Muscle of back (tissue), 13 donors: ENCODE data around the gene SLC38A11. TPM values are rescaled to one million over a fixed set of nuclear protein-coding genes. Genes with fewer than 3 reads are reported as not detected.
A peak's percentile ranks its signal among the peaks of the same experiment; 100 is the strongest.
"Not testable (repeated sequence)": the region's sequence is repeated elsewhere in the genome, so short reads cannot be mapped to it uniquely, and the experiment has no call there.

Source experiments
- DNase-seq, 3 donors: peaks; one replicate each; pipeline versions ENCODE4 v3.0.0 to v3.0.0-alpha.2; 2013
- long read RNA-seq, 9 donors: transcript quantifications; one replicate each; lab custom pipeline, GENCODE V29; 2026
- polyA plus RNA-seq, 10 donors: library from polyadenylated mRNA; unstranded; fragments of 120-200 nt; gene quantifications; one replicate each; pipeline ENCODE4 v1.2.1, GENCODE V29; 2013; ENCODE audit not compliant: insufficient read length in 10 of 10

SLC38A11 gene, protein sequence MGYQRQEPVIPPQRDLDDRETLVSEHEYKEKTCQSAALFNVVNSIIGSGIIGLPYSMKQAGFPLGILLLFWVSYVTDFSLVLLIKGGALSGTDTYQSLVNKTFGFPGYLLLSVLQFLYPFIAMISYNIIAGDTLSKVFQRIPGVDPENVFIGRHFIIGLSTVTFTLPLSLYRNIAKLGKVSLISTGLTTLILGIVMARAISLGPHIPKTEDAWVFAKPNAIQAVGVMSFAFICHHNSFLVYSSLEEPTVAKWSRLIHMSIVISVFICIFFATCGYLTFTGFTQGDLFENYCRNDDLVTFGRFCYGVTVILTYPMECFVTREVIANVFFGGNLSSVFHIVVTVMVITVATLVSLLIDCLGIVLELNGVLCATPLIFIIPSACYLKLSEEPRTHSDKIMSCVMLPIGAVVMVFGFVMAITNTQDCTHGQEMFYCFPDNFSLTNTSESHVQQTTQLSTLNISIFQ
- 1 to 10 TPM in 1 of 10 donors, under 1 TPM in 9; 0.34 to 1.2 (median 0.66) TPM for polyA plus RNA-seq
- long read RNA-seq, donor 1: 0 reads
- long read RNA-seq, donor 2: 0 reads
- long read RNA-seq, donor 3: 0 reads
- long read RNA-seq, donor 4: 0 reads
- long read RNA-seq, donor 5: 0 reads
- long read RNA-seq, donor 6: 0 reads
- long read RNA-seq, donor 7: 0 reads
- long read RNA-seq, donor 8: 0 reads
- long read RNA-seq, donor 9: 0 reads

DNA sequence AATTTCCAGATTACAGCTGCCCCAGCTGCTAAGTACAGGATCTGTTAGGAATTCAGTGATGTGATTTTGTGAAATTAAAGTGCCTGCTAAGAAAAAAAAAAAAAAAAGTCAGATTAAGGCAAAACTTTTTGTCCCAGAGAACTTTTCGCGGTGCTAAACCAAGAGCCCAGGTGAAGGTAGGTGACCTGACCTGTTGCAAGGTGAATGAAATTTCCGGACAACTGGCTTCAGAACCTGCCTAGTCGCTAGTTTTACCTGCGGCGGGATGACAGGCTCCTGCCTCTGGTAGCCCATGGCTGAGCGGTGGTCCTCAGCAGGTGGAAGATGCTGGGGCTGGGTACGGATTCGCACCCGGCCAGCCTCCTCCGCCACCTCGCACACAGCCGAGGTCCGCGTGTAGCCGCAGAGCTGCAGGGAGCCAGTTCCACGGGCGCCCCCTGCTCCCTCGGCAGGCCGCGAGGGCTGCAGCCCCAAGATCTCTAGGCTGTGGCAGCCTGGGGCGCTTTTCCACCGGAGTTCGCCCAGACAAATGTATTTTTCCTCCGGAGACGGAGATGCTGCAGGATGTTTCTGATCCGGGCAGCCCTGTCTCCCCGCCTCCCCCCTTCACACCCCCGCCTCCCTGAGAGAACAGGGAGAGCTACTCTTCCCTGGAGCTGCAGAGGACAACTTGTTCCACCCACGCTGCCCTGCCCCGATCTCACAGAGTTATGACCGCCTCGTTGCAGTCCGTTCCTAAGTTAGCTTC lies at the start of gene SLC38A11:
TSS of gene SLC38A11 (minus strand) at position 572 of the 748 bp plus-strand sequence. CDS start at position 294, 278 bp downstream.
- peak in 1 of 3 donors; percentile 7 for DNase-seq

DNA sequence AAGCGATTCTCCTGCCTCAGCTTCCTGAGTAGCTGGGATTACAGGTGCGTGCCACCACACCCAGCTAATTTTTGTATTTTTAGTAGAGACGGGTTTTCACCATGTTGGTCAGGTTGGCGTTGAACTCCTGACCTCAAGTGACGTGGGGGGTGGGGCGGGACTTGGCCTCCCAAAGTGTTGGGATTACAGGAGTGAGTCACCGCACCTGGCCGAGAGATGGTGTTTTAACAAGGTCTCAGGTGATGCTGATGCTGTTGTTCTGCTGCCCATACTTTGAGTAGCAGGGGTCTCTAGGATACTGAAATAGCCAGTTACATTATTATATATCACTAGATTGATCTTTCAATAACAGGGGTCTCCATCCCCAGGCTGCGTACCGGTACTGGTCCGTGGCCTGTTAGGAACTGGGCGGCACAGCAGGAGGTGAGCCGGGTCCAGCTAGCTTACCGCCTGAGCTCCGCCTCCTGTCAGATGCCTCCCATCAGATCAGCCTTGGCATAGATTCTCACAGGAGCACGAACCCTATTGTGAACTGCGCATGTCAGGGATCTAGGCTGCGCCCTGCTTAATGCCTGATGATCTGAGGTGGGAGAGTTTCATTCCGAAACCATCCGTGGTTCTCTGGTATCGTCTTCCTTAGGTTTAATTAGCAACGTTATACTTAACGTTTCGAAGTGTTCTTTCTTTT lies 48.3 kb upstream of the SLC38A11 start:
- DNase-seq: no peak

DNA sequence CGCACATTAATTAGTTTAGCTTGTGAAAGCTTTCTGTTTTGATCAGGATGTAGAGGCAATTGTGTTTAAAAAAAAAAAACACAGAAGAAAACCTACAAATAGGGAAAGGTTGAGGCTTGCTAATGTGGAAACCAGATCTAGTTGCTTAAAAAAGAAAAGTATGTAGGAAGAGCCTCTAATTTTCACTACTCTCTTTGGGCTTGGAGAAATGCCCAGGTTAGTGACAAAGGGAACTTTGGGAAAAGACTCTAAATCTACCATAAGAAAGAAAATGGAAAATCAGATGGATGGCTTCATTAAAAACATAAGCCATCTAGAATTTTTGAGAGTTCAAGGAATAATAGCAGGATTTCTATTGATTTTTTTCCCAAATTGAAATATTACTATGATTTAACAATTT lies 47.3 kb upstream of the SLC38A11 start:
- DNase-seq: no peak

DNA sequence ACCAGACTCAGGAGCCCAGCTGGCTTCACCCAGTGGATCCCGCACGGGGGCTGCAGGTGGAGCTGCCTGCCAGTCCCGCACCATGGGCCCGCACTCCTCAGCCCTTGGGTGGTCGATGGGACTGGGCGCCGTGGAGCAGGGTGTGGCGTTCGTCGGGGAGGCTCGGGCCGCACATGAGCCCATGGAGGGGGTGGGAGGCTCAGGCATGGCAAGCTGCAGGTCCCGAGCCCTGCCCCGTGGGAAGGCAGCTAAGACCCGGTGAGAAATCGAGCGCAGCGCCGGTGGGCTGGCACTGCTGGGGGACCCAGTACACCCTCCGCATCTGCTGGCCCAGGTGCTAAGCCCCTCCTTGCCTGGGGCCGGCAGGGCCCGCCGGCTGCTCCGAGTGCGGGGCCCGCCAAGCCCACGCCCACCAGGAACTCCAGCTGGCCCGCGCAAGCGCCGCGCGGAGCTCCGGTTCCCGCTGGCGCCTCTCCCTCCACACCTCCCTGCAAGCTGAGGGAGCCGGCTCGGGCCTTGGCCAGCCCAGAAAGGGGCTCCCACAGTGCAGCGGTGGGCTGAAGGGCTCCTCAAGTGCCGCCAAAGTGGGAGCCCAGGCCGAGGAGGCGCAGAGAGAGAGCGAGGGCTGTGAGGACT lies 39.5 kb upstream of the SLC38A11 start:
- not testable (repeated sequence) for DNase-seq

- DNase-seq: no peak
These were observed 38.1 kb upstream of the SLC38A11 start for GRCh38 chr2:164993287-164994016.

GRCh38 chr2:164992818-164993217 lies 37.5 kb upstream of the SLC38A11 start:
- peak; percentile 85 to 90 (median 88) for DNase-seq

DNA sequence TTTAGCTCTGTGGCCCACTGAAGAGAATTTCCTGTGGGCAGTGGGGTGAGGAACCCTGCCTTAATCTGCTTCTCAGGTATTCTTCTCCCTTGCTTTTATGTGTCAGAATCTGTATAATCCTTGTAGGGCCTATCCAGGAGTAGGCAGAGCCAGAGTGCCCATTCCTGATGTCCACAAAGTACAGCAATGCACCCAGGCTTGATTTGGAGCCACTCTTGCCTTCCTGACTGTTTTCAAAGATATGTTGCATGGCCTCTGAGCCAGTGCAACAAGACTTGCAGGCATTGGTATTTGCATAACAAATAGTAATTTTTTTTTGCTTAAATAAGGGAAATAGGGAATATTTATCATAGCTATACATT lies 36.7 kb upstream of the SLC38A11 start:
- not testable (repeated sequence) for DNase-seq

DNA sequence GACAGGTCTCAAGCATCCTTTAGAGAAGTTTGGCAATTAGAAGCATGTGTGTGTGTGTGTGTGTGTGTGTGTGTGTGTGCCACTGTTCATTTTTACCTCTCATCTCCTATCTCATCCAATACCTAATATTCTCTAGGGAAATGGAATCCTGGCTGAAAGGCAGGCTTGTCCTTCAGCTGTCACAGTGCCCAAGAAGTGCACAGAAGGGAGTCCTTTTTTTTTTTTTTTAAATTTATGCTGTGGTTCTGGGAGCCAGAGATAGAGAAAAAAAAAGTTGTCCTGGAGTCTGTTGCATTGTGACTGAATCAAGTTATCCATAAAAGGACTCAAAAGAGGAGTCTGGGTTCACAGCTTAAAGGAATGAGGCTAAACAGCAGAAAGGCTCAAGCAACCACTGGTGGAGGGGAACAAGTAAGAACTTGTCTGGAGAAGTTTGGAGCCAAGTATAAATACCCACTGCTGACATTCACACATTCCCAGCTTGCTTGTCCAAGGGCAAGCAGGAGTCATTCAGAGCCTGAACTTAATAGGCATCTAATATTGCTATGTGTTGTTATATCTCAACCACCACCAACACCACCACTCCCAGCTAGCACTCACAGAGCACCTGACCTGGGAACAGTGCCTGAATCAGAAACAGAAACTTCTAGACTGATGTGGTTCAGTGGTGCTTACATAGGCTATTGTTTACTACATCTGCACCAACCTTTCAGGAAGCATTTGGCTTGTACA lies 36.2 kb upstream of the SLC38A11 start:
- peak in 1 of 3 donors; percentile 14 for DNase-seq

GRCh38 chr2:164990953-164991352 lies 35.6 kb upstream of the SLC38A11 start:
- DNase-seq: peak; percentile 22 to 60 (median 50)

GRCh38 chr2:164988805-164989204 lies 33.5 kb upstream of the SLC38A11 start:
- not testable (repeated sequence) for DNase-seq

GRCh38 chr2:164986027-164986426 lies 30.7 kb upstream of the SLC38A11 start:
- DNase-seq: not testable (repeated sequence)

DNA sequence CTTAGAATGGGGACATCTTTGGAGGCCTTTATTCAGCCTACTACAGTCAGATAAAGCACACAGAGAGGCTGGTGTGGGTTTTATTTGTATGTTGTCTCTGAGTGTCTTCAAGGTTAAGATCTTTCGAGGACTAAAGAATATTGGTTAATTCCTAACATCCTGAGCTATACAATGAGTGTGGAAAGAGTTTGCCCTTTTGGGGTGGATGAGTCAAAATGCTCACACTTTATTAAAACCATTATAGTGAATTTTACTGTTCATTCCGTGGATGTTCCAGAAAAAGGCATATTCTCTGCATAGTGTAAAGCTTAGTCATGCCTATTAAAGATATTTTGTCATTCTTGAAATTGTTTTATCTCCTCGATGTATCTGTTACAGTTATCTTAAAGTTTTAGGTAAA lies 29.1 kb upstream of the SLC38A11 start:
- DNase-seq: no peak

DNA sequence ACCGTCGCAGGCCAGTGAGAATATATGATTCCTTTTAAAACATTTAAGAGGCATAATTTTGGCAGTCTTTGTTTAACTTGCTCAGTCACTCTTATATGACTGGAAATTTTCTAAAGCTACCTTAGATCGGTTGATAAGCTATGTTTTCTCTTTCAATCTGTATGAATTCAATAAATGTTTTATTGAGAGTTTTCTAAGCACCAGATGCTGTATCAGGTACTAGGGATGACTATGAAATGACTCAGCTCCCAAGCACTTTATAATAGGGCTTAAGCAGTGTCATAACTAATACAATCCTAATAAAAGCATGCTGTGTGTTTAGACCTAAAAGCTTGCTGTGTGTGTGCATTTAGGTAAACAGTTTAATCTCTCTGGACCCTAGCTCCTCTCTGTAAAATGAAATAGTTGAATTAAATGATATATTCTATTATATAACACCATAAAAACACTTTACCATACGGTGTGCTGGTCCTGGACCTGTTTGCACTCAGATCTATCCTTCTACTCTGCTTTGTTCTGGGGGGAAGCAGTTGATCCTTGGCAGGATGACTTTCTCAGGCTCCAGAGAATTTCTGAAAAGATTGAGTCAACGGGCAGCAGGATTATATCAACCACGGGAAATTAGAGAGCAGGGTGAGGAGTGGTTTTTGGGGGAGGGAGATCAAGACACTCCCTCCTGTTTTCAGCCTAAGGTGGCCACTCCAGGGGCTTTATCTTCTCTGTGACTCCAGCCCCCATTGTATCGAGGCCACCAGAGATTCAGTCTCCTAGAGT lies 26.1 kb upstream of the SLC38A11 start:
- no peak for DNase-seq

DNA sequence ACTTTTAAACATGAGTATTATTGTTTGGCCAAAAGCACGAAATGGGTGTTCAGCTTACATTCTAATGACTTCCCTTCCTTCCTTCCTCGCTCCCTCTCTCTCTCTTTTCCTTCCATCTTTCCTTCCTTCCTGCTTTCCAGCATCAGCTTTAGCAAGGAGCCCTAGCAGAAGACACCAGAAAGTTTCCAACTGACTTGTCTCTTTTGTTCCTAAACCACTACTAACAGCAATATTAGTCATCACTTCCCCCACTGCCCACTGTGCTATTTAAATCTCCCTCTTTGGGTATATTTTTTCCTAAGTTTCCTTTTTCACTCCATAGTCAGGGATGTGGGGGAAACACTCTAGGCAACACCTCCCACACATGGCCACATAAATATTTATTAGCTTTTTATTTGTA lies 25.4 kb upstream of the SLC38A11 start:
- DNase-seq: not testable (repeated sequence)

- no peak for DNase-seq
These were observed 23.8 kb upstream of the SLC38A11 start for GRCh38 chr2:164979113-164979512.

DNA sequence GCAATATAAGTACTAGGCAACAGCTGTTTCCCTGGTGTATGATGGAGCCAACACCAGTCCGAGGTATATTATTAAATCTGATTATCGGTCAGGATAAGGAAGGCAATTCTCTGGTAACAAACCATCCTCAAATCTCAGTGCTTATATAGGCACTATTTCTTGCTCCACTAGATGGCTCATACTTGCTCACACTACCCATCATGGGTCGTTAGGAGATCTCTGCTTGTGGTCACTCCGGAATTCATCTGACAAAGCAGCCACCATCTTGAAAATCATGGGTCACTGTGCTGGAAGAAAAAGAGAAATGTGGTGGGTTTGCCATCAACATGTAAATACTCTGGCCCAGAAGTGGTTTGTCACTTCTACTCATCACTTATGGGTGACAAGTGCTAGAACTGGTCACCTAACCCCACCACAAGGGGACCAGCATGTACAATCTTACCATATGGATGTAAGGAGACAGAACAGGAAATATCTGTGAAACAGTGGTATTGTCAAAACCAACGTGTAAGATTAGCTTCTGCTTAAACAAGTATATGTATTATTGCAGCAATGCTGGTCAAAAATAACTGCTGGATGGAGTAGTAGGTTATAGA lies 21.6 kb upstream of the SLC38A11 start:
- DNase-seq: not testable (repeated sequence)

DNA sequence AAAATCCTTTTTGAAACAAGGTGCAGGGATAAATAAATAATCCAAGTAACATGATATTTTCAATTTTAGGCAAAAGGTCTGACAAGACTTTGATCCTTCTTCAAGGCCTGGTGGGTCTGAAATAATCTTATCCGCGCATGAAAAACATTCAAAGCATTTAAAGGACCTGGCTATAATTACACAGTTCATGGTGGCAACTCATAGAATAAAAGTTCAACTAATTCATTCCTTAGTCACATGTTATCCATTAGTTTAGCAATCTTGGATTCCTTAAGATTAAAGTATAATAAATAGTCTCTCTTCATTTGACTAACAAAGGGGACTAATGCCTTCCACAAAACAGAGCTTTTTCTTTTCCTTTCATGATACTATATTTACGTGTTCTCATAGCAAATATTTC lies 21.0 kb upstream of the SLC38A11 start:
- DNase-seq: peak in 1 of 3 donors; percentile 6

GRCh38 chr2:164975891-164976290 lies 20.6 kb upstream of the SLC38A11 start:
- DNase-seq: no peak

- no peak for DNase-seq
These were observed 18.9 kb upstream of the SLC38A11 start for GRCh38 chr2:164974221-164974620.
